ENCODE results near the gene NPC1L1.

GRCh38 chr7:44471436-44471835 lies 69.7 kb downstream of the NPC1L1 start:
- TF ChIP-seq CTCF (IDR thresholded peaks at IDR 0.05) (no peak), EZH2 (IDR thresholded peaks at IDR 0.05; ENCODE audit: borderline replicate concordance, insufficient read depth, low read depth, low read length, poor library complexity, severe bottlenecking) (no peak)

All from B cell (primary cell).